H1 (cell line): ENCODE results near the gene TCP11. TPM values are rescaled to one million over a fixed set of nuclear protein-coding genes. Genes with fewer than 3 reads are reported as not detected.

Source experiments
- CTCF ChIA-PET: fragments of 300-600 bp; sonication (Branson Sonifier 250); formaldehyde crosslinking; loops from one replicate; lab custom pipeline; 2021; ENCODE audit not compliant: partially characterized antibody; lab: Charles Lee
- POLR2A ChIA-PET: fragments of 300-600 bp; sonication (Branson Sonifier 250); formaldehyde crosslinking; loops from one replicate; lab custom pipeline; 2021; ENCODE audit warnings: inconsistent platforms; ENCODE audit not compliant: partially characterized antibody; lab: Charles Lee
- DNase-seq, 2 experiments: peaks; one replicate each; pipeline versions ENCODE4 v3.0.0 to v3.0.0-alpha.2; 2010 to 2022; ENCODE audit warnings: low spot score in 2 of 2, low read depth in 1 of 2, mixed read lengths in 1 of 2
- FAIRE-seq: peaks from 2 replicates; lab custom pipeline; 2011; peaks lifted over from hg19 to GRCh38; lab: Jason Lieb, UNC
- H2AFZ ChIP-seq: 2 replicates; pipeline ENCODE4 v1.8.1; 2012; ENCODE audit warnings: low read length, inconsistent platforms
- H2AK5ac ChIP-seq: 2 replicates; pipeline ENCODE4 v1.6.1; 2013; ENCODE audit warnings: low read depth, low read length
- H2BK120ac ChIP-seq: replicated peaks from 2 replicates; pipeline ENCODE3; 2013; ENCODE audit warnings: low read depth, low read length, inconsistent platforms
- H2BK12ac ChIP-seq: 2 replicates; pipeline ENCODE4 v1.6.1; 2013; ENCODE audit warnings: low read depth, low read length
- H2BK15ac ChIP-seq: 2 replicates; pipeline ENCODE4 v1.6.1; 2013; ENCODE audit warnings: low read length
- H2BK20ac ChIP-seq: 2 replicates; pipeline ENCODE4 v1.6.1; 2013; ENCODE audit warnings: low read length
- H2BK5ac ChIP-seq: 2 replicates; pipeline ENCODE4 v1.6.1; 2013; ENCODE audit warnings: low read depth, low read length
- H3K14ac ChIP-seq: 2 replicates; pipeline ENCODE4 v1.6.1; 2013; ENCODE audit warnings: inconsistent platforms; ENCODE audit not compliant: insufficient read length
- H3K18ac ChIP-seq: 2 replicates; pipeline ENCODE4 v1.6.1; 2013; ENCODE audit warnings: low read length; ENCODE audit errors: extremely low read depth
- H3K23ac ChIP-seq: 2 replicates; pipeline ENCODE4 v1.6.1; 2013; ENCODE audit warnings: inconsistent platforms; ENCODE audit not compliant: insufficient read length
- H3K23me2 ChIP-seq: 2 replicates; pipeline ENCODE4 v1.6.1; 2013; ENCODE audit warnings: low read depth, low read length
- H3K27ac ChIP-seq: 2 replicates; pipeline ENCODE4 v1.6.1; 2011; ENCODE audit warnings: low read depth, low read length, inconsistent platforms
- H3K27me3 ChIP-seq, 4 experiments: replicated peaks in 1 of 4; 1 replicate in 1 of 4; 2 replicates in 3 of 4; pipeline versions ENCODE4 v1.6.1 to v1.8.1; 2011 to 2013; ENCODE audit warnings: low read length in 3 of 4, mild to moderate bottlenecking in 3 of 4, inconsistent platforms in 2 of 4, mixed read lengths in 2 of 4, moderate library complexity in 1 of 4; ENCODE audit not compliant: control insufficient read depth in 3 of 4, insufficient read depth in 3 of 4; ENCODE audit errors: extremely low read depth in 1 of 4
- H3K36me3 ChIP-seq, 4 experiments: 2 replicates each; pipeline versions ENCODE4 v1.6.1 to v1.8.1; 2011 to 2013; ENCODE audit warnings: mild to moderate bottlenecking in 4 of 4, low read length in 3 of 4, moderate library complexity in 2 of 4, control low read depth in 1 of 4, inconsistent platforms in 1 of 4; ENCODE audit not compliant: insufficient read depth in 4 of 4, control insufficient read depth in 2 of 4
- H3K4ac ChIP-seq: replicated peaks from 2 replicates; pipeline ENCODE3; 2013; ENCODE audit warnings: low read length, low read depth, mixed read lengths, inconsistent platforms; ENCODE audit not compliant: insufficient read length
- H3K4me1 ChIP-seq, 4 experiments: replicated peaks in 1 of 4; 1 replicate in 1 of 4; 2 replicates in 3 of 4; pipeline versions ENCODE4 v1.6.1 to v1.8.1; 2011 to 2013; ENCODE audit warnings: low read length in 3 of 4, inconsistent platforms in 2 of 4, mixed read lengths in 1 of 4; ENCODE audit not compliant: insufficient read depth in 4 of 4, control insufficient read depth in 3 of 4
- H3K4me2 ChIP-seq, 2 experiments: 2 replicates each; pipeline versions ENCODE4 v1.6.1 to v1.8.1; 2011 to 2013; ENCODE audit warnings: low read depth in 2 of 2, low read length in 2 of 2, control low read depth in 1 of 2, inconsistent platforms in 1 of 2, mild to moderate bottlenecking in 1 of 2; ENCODE audit not compliant: insufficient read depth in 1 of 2
- H3K4me3 ChIP-seq, 4 experiments: fragments of 200-600, 300-600 bp in 1 of 4; sonication (generic), shearing (Covaris generic), sonication (Bioruptor Twin) in 1 of 4; 2 replicates each; pipeline versions ENCODE4 v1.5.1 to v1.8.1; 2011 to 2016; ENCODE audit warnings: low read length in 4 of 4, low read depth in 3 of 4, control low read depth in 2 of 4, inconsistent platforms in 2 of 4, mild to moderate bottlenecking in 2 of 4, mixed read lengths in 1 of 4, moderate library complexity in 1 of 4; ENCODE audit not compliant: insufficient read depth in 2 of 4; ENCODE audit errors: extremely low read depth in 1 of 4
- H3K56ac ChIP-seq: replicated peaks from 2 replicates; pipeline ENCODE3; 2013; ENCODE audit warnings: low read depth, mild to moderate bottlenecking, mixed read lengths, low read length, inconsistent platforms; ENCODE audit not compliant: insufficient read length
- H3K79me1 ChIP-seq: 2 replicates; pipeline ENCODE4 v1.6.1; 2013; ENCODE audit warnings: low read depth, low read length, control low read depth
- H3K79me2 ChIP-seq, 2 experiments: 2 replicates each; pipeline versions ENCODE4 v1.6.1 to v1.8.1; 2012 to 2013; ENCODE audit warnings: low read length in 2 of 2, mild to moderate bottlenecking in 2 of 2, inconsistent platforms in 1 of 2; ENCODE audit not compliant: insufficient read depth in 2 of 2, control insufficient read depth in 1 of 2
- H3K9ac ChIP-seq, 4 experiments: replicated peaks in 1 of 4; 1 replicate in 1 of 4; 2 replicates in 3 of 4; pipeline versions ENCODE4 v1.6.1 to v1.8.1; 2011 to 2013; ENCODE audit warnings: low read depth in 3 of 4, low read length in 3 of 4, control low read depth in 2 of 4, mild to moderate bottlenecking in 2 of 4, moderate library complexity in 2 of 4, inconsistent platforms in 1 of 4; ENCODE audit errors: extremely low read depth in 1 of 4
- H3K9me3 ChIP-seq, 2 experiments: 2 replicates each; pipeline versions ENCODE4 v1.6.1 to v1.8.1; 2012 to 2013; ENCODE audit warnings: mild to moderate bottlenecking in 2 of 2, moderate library complexity in 2 of 2, control low read depth in 1 of 2, inconsistent platforms in 1 of 2, low read depth in 1 of 2, low read length in 1 of 2, mixed read lengths in 1 of 2; ENCODE audit not compliant: insufficient read depth in 2 of 2
- H4K20me1 ChIP-seq, 2 experiments: replicated peaks in 1 of 2; 2 replicates each; pipeline versions ENCODE3 to v1.8.1; 2011 to 2013; ENCODE audit warnings: inconsistent platforms in 2 of 2, low read length in 2 of 2, mild to moderate bottlenecking in 1 of 2; ENCODE audit not compliant: insufficient read depth in 2 of 2, control insufficient read depth in 1 of 2
- H4K5ac ChIP-seq: 2 replicates; pipeline ENCODE4 v1.6.1; 2013; ENCODE audit warnings: low read length, low read depth, mixed read lengths, inconsistent platforms; ENCODE audit not compliant: insufficient read length
- H4K8ac ChIP-seq: 2 replicates; pipeline ENCODE4 v1.8.0; 2013; ENCODE audit warnings: mild to moderate bottlenecking, moderate library complexity, low read length, inconsistent platforms; ENCODE audit not compliant: insufficient read depth; ENCODE audit errors: extremely low read depth
- H4K91ac ChIP-seq: replicated peaks from 2 replicates; pipeline ENCODE3; 2013; ENCODE audit warnings: low read length, mixed read lengths, inconsistent platforms; ENCODE audit not compliant: insufficient read length
- BACH1 ChIP-seq: IDR thresholded peaks from 2 replicates; pipeline ENCODE4 v1.6.1; 2012; ENCODE audit warnings: low read length, improper control_type of control experiment
- BRCA1 ChIP-seq: IDR thresholded peaks from 2 replicates; pipeline ENCODE4 v1.6.1; 2012; ENCODE audit warnings: low read depth, low read length, improper control_type of control experiment
- CBX5 ChIP-seq: fragments of 300-800, 300-1000 bp; sonication (generic); IDR thresholded peaks from 2 replicates; pipeline ENCODE4 v1.7.1; 2016; ENCODE audit warnings: antibody characterized with exemption, low read length, low read depth
- CEBPB ChIP-seq: IDR thresholded peaks from 2 replicates; pipeline ENCODE4 v1.6.1; 2012; ENCODE audit warnings: low read depth, low read length
- EP300 ChIP-seq, 2 experiments: IDR thresholded peaks; 1 replicate in 1 of 2; 2 replicates in 1 of 2; pipeline ENCODE4 v1.6.1; 2011 to 2012; ENCODE audit warnings: low read depth in 2 of 2, low read length in 2 of 2, mild to moderate bottlenecking in 2 of 2, borderline replicate concordance in 1 of 2, inconsistent platforms in 1 of 2, moderate library complexity in 1 of 2
- GABPA ChIP-seq: IDR thresholded peaks from 2 replicates; pipeline ENCODE4 v1.6.1; 2011; ENCODE audit warnings: mild to moderate bottlenecking, low read length, moderate library complexity, borderline replicate concordance; ENCODE audit not compliant: insufficient read depth
- HDAC2 ChIP-seq, 2 experiments: fragments of 300-600 bp in 1 of 2; sonication (generic) in 1 of 2; IDR thresholded peaks; 2 replicates each; pipeline ENCODE4 v1.6.1; 2011 to 2012; ENCODE audit warnings: low read depth in 2 of 2, low read length in 2 of 2, mild to moderate bottlenecking in 2 of 2, moderate library complexity in 2 of 2, borderline replicate concordance in 1 of 2, inconsistent platforms in 1 of 2
- HDAC6 ChIP-seq: IDR thresholded peaks from one replicate; pipeline ENCODE4 v1.7.1; 2012; ENCODE audit warnings: low read depth, mild to moderate bottlenecking, inconsistent platforms, low read length, moderate library complexity
- JUN ChIP-seq: IDR thresholded peaks from 2 replicates; pipeline ENCODE4 v1.6.1; 2011; ENCODE audit warnings: low read depth, mild to moderate bottlenecking, improper control_type of control experiment, low read length
- KDM5A ChIP-seq: fragments of 200-600 bp; IDR thresholded peaks from 2 replicates; pipeline ENCODE4 v1.7.1; 2012; ENCODE audit warnings: mild to moderate bottlenecking, low read length, inconsistent platforms, mixed read lengths
- POLR2AphosphoS5 ChIP-seq: IDR thresholded peaks from 2 replicates; pipeline ENCODE4 v1.6.1; 2011; ENCODE audit warnings: low read depth, low read length
- RBBP5 ChIP-seq: IDR thresholded peaks from 2 replicates; pipeline ENCODE4 v1.7.1; 2012; ENCODE audit warnings: low read depth, mild to moderate bottlenecking, inconsistent platforms, low read length, moderate library complexity, borderline replicate concordance
- SIN3A ChIP-seq, 2 experiments: IDR thresholded peaks in 1 of 2; conservative IDR thresholded peaks in 1 of 2; 2 replicates each; pipeline ENCODE4 v1.6.1; 2011 to 2012; ENCODE audit warnings: low read length in 2 of 2, improper control_type of control experiment in 1 of 2, low read depth in 1 of 2, mild to moderate bottlenecking in 1 of 2
- SRF ChIP-seq: IDR thresholded peaks from 2 replicates; pipeline ENCODE4 v1.6.1; 2011; ENCODE audit warnings: mild to moderate bottlenecking, low read depth, low read length, moderate library complexity
- TEAD4 ChIP-seq: IDR thresholded peaks from 2 replicates; pipeline ENCODE4 v1.6.1; 2012; ENCODE audit warnings: low read depth, low read length, inconsistent platforms, mixed read lengths
- WGBS, 2 experiments: shearing (Covaris generic) in 1 of 2; methylation state at CpG; one replicate each; pipeline versions ENCODE4 v1.1.6 to v1.1.7; 2013 to 2015; ENCODE audit warnings: low lambda C conversion rate in 2 of 2, mixed read lengths in 2 of 2, inconsistent platforms in 1 of 2, low coverage in 1 of 2, missing lambda C conversion rate in 1 of 2; ENCODE audit not compliant: insufficient replicate concordance in 2 of 2, insufficient coverage in 1 of 2, insufficient read length in 1 of 2; ENCODE audit errors: extremely low coverage in 1 of 2, missing lambda C conversion rate in 1 of 2; 5-methylcytosine and 5-hydroxymethylcytosine counted together
- polyA plus RNA-seq, 7 experiments: library from polyadenylated mRNA; depleted of rRNA in 3 of 7; stranded (reverse) in 5 of 7; unstranded in 2 of 7; fragments of >200 nt in 5 of 7; fragments of 200-250 nt in 2 of 7; gene quantifications; 1 replicate in 5 of 7; 2 replicates in 1 of 7; 4 replicates in 1 of 7; pipeline versions ENCODE4 v1.2.1 to v1.2.3, GENCODE V29; 2011 to 2013; ENCODE audit warnings: missing spikeins in 2 of 7, mixed read lengths in 2 of 7
- total RNA-seq: library from RNA; stranded (reverse); fragmentation: NEBNext Ultra II Directional; extraction: Animal tissue kit (Norgen Biotek cat#: 25700); gene quantifications from 2 replicates; pipeline ENCODE4 v1.2.1, GENCODE V29; 2021

The TCP11 gene
- total and polyA plus RNA-seq, 2 of the 8 experiments (the other 6 are each of a cell fraction or from before 2014, with no cell fraction given), result 0.11 TPM; not detected in 1

GRCh38 chr6:35183281-35183680 is 42.1 kb upstream of the TCP11 start:
- Histone ChIP-seq H4K91ac (no peak overlapping the region), H3K4ac (no peak overlapping the region), H3K14ac (no peak overlapping the region), H3K56ac (no peak overlapping the region), H3K9ac (no peak overlapping the region), H3K79me2 (no peaks in the 10 kb centered on the region), H3K27me3 (peaks cover 0 to 14% (median 4%) of the 10 kb centered on the region in 4 experiments; a peak in 4 of 7 replicates), H3K23me2 (no peaks in the 10 kb centered on the region; the same call in 1 of the 2 replicates), H2BK15ac (no peak overlapping the region), H4K8ac (no peak overlapping the region), H3K9me3 (no peaks in the 10 kb centered on the region), H2AK5ac (no peak overlapping the region), H2BK120ac (no peak overlapping the region), H3K79me1 (no peaks in the 10 kb centered on the region), H3K4me3 (no peak overlapping the region), H2BK20ac (no peak overlapping the region), H3K27ac (no peak overlapping the region), H3K36me3 (no peaks in the 10 kb centered on the region), H2BK5ac (no peak overlapping the region), H2BK12ac (no peak overlapping the region), H3K23ac (no peak overlapping the region), H2AFZ (no peak overlapping the region), H3K4me1 (peaks cover 0 to 5% (median 4%) of the 10 kb centered on the region in 4 experiments; a peak in 5 of 7 replicates), H4K20me1 (no peaks in the 10 kb centered on the region), H3K18ac (no peak overlapping the region), H3K4me2 (no peak overlapping the region), H4K5ac (no peak overlapping the region)
- ChIA-PET POLR2A (no interaction called here), CTCF (interaction anchor here (1.3 kb wide), 1 partner anchor 12 kb away, joined by 5 read pairs; no protein-coding TSS in a partner anchor)
- no peak for DNase-seq
- WGBS, 2 experiments, result 79% methylated on average over 2 of the region's 2 CpGs; no CpG with 5 or more reads in 1 of the 2 experiments
- FAIRE-seq, result no peak
- no peak for TF ChIP-seq RBBP5
- TF ChIP-seq BRCA1, result no peak
- TF ChIP-seq SIN3A (conservative IDR thresholded peaks at IDR 0.05 in 1 of 2, IDR thresholded peaks at IDR 0.05 in 1 of 2; ENCODE audit: low read depth in 1 of 2, low read length in 2 of 2), result no peak
- TF ChIP-seq KDM5A, result no peak
- TF ChIP-seq JUN, result no peak
- no peak for TF ChIP-seq GABPA
- no peak for TF ChIP-seq HDAC2 (IDR thresholded peaks at IDR 0.05; ENCODE audit: borderline replicate concordance in 1 of 2, low read depth in 2 of 2, low read length in 2 of 2)
- no peak for TF ChIP-seq POLR2AphosphoS5
- no peak for TF ChIP-seq TEAD4
- no peak for TF ChIP-seq BACH1
- TF ChIP-seq CEBPB, result no peak
- TF ChIP-seq CBX5, result no peak
- no peak for TF ChIP-seq EP300 (IDR thresholded peaks at IDR 0.05; ENCODE audit: borderline replicate concordance in 1 of 2, low read depth in 2 of 2, low read length in 2 of 2)
- TF ChIP-seq SRF, result no peak
- TF ChIP-seq HDAC6, result no peak
